Psoas muscle (tissue), 8 donors: ENCODE results near the gene FANCC. TPM values are rescaled to one million over a fixed set of nuclear protein-coding genes. Genes with fewer than 3 reads are reported as not detected.

Experiments
- ATAC-seq, 4 donors: fragments of 200-7000 bp; cut with Tn5 transposase; one replicate each; pipeline ENCODE4 v1.9.1; 2020; ENCODE audit warnings: moderate library complexity in 3 of 4, mild to moderate bottlenecking in 2 of 4
- DNase-seq, 2 donors: peaks; one replicate each; pipeline ENCODE4 v3.0.0-alpha.2; 2020
- H3K27ac ChIP-seq: fragments of 200-600 bp; one replicate; pipeline ENCODE4 v1.8.0; 2022
- H3K27me3 ChIP-seq, 3 donors: fragments of 200-600 bp in 1 of 3; one replicate each; pipeline versions ENCODE4 v1.6.1 to v1.8.0; 2013 to 2022; ENCODE audit warnings: low read length in 2 of 3, mild to moderate bottlenecking in 2 of 3, moderate library complexity in 1 of 3; ENCODE audit not compliant: insufficient read depth in 3 of 3
- H3K36me3 ChIP-seq, 2 donors: fragments of 200-600 bp in 1 of 2; one replicate each; pipeline versions ENCODE4 v1.6.1 to v1.8.0; 2013 to 2022; ENCODE audit warnings: low read depth in 1 of 2, mild to moderate bottlenecking in 1 of 2, moderate library complexity in 1 of 2; ENCODE audit not compliant: insufficient read depth in 1 of 2
- H3K4me1 ChIP-seq: fragments of 200-600 bp; one replicate; pipeline ENCODE4 v1.8.0; 2022
- H3K4me3 ChIP-seq: fragments of 200-600 bp; one replicate; pipeline ENCODE4 v1.8.0; 2022; ENCODE audit warnings: mild to moderate bottlenecking
- H3K9me3 ChIP-seq: fragments of 200-600 bp; one replicate; pipeline ENCODE4 v1.8.0; 2022
- CTCF ChIP-seq: fragments of 200-600 bp; IDR thresholded peaks from one replicate; pipeline ENCODE4 v1.8.0; 2022; ENCODE audit warnings: antibody characterized with exemption
- WGBS, 3 donors: extraction: QIAGEN DNeasy Blood & Tissue Kit; methylation state at CpG; one replicate each; pipeline versions ENCODE4 v1.1.6 to v1.1.7; 2013; 5-methylcytosine and 5-hydroxymethylcytosine counted together
- intact Hi-C, 2 donors: fragments of 100-400 bp; cut with DNase I; formaldehyde crosslinking; loops; one replicate each; pipeline versions ENCODE4 v1.11.0 to v1.14.2; 2022
- polyA plus RNA-seq, 3 donors: library from polyadenylated mRNA; stranded (reverse); fragments of 200-250 nt; gene quantifications; one replicate each; pipeline ENCODE4 v1.2.3, GENCODE V29; 2013
- total RNA-seq, 4 donors: library from RNA; stranded (reverse); fragmentation: NEBNext Ultra II Directional in 2 of 4; extraction: Animal tissue kit (Norgen Biotek cat#: 25700) in 2 of 4; gene quantifications; one replicate each; pipeline versions ENCODE4 v1.2.1 to v1.2.4, GENCODE V29; 2021 to 2023
- donor health status: healthy with polysubstance abuse.
- donor health status: DM: no; HTN: no; CAD: no; lungs with moderate emphysema.
- donor health status: Bipolar disorder and iron deficiency.
- donor health status: healthy.
- donor health status: DM: yes; HTN: yes; CAD: no.
- donor health status: DM: no; HTN: no; CAD: no.
- donor health status: DM: no; HTN: no; CAD: no.
- donor health status: DM: yes; HTN: yes; CAD: no.

The FANCC gene
- total and polyA plus RNA-seq, 7 donors, result 2.1 to 5.2 (median 3.6) TPM

- intact Hi-C loops, result no loop called here
- H3K9me3 ChIP-seq, result no peaks in the 10 kb centered on the region
- H3K4me3 ChIP-seq, result no peak overlapping the region
These were observed 10.0 kb downstream of the FANCC start for GRCh38 chr9:95307538-95307937.

GRCh38 chr9:95306819-95307218, 10.7 kb downstream of the FANCC start:
- 93 to 98% (median 95%) methylated on average over 6 of the region's 6 CpGs for WGBS, 3 donors
- H3K9me3 ChIP-seq, result no peaks in the 10 kb centered on the region

More at GRCh38 chr9:95307538-95307937, 10.0 kb downstream of the FANCC start:
- DNase-seq, result no peak
- ATAC-seq, result no peak
- TF ChIP-seq CTCF, result no peak
- Histone ChIP-seq H3K27ac (no peak overlapping the region), H3K36me3 (no peaks in the 10 kb centered on the region), H3K4me1 (peaks cover 13% of the 10 kb centered on the region), H3K27me3 (no peaks in the 10 kb centered on the region)

GRCh38 chr9:95305770-95306492, 11.6 kb downstream of the FANCC start:
- TF ChIP-seq CTCF, result no peak
- intact Hi-C loops, result no loop called here
- Histone ChIP-seq H3K9me3 (no peaks in the 10 kb centered on the region), H3K27me3 (no peaks in the 10 kb centered on the region), H3K36me3 (no peaks in the 10 kb centered on the region), H3K4me1 (peaks cover 13% of the 10 kb centered on the region), H3K27ac (no peak overlapping the region), H3K4me3 (no peak overlapping the region)
- 46 to 61% (median 50%) methylated on average over 3 of the region's 3 CpGs for WGBS, 3 donors
- ATAC-seq (no peak), DNase-seq (no peak)

More at GRCh38 chr9:95306819-95307218, 10.7 kb downstream of the FANCC start:
- intact Hi-C loops, result no loop called here
- TF ChIP-seq CTCF, result no peak
- no peak for ATAC-seq
- Histone ChIP-seq H3K4me3 (no peak overlapping the region), H3K36me3 (no peaks in the 10 kb centered on the region), H3K27me3 (no peaks in the 10 kb centered on the region), H3K27ac (no peak overlapping the region), H3K4me1 (peaks cover 13% of the 10 kb centered on the region)
- no peak for DNase-seq

GRCh38 chr9:95302479-95302878, 15.0 kb downstream of the FANCC start:
- intact Hi-C loops, result no loop called here
- Histone ChIP-seq H3K27me3 (no peaks in the 10 kb centered on the region), H3K4me3 (no peak overlapping the region), H3K4me1 (peaks cover 9% of the 10 kb centered on the region), H3K27ac (no peak overlapping the region), H3K36me3 (no peaks in the 10 kb centered on the region), H3K9me3 (no peaks in the 10 kb centered on the region)
- ATAC-seq, result no peak
- WGBS, 3 donors, result 89 to 93% (median 90%) methylated on average over 5 of the region's 5 CpGs
- no peak for DNase-seq
- TF ChIP-seq CTCF, result no peak

- Histone ChIP-seq H3K36me3 (no peaks in the 10 kb centered on the region), H3K27ac (no peak overlapping the region), H3K4me3 (no peak overlapping the region), H3K27me3 (no peaks in the 10 kb centered on the region), H3K4me1 (no peaks in the 10 kb centered on the region), H3K9me3 (no peaks in the 10 kb centered on the region)
- no peak for TF ChIP-seq CTCF
- no peak for ATAC-seq
- intact Hi-C loops, result no loop called here
- WGBS, 3 donors, result 99 to 100% (median 100%) methylated on average over 1 of the region's 1 CpG
- DNase-seq, result no peak
These were observed 19.7 kb downstream of the FANCC start for GRCh38 chr9:95297760-95298159.
